Measurements from ENCODE around the gene DENND11. TPM values are rescaled to one million over a fixed set of nuclear protein-coding genes. Genes with fewer than 3 reads are reported as not detected.

Gene DENND11
- total RNA-seq, 3 donors from 2014 or later = 14.1 to 49.2 (median 32.1) TPM

DNA sequence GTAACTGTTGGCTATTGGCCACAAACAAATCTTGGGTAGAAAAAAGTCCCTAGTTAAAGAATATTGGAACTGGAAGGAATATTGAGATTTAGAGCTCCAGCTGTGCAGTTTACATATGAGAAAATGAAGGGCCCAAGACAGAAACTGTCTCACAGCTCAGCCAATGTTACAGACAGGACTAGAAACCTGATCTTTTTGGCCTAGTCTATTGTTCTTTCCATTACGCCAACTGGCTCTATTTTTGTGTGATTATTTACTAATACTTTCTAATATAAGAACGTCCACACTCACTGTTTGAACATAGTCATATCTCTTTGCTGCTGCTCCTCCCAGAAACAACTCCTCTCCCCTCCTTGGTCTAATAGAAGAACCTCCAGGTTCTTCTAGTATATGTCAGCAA lies 7.4 kb upstream of the DENND11 start:
- Histone ChIP-seq H3K36me3 (no peaks in the 10 kb centered on the region), H3K27me3 (no peaks in the 10 kb centered on the region), H3K4me1 (no peaks in the 10 kb centered on the region), H3K9me3 (no peaks in the 10 kb centered on the region), H3K27ac (no peak overlapping the region), H3K4me3 (no peak overlapping the region)
- TF ChIP-seq, protein P1, sequence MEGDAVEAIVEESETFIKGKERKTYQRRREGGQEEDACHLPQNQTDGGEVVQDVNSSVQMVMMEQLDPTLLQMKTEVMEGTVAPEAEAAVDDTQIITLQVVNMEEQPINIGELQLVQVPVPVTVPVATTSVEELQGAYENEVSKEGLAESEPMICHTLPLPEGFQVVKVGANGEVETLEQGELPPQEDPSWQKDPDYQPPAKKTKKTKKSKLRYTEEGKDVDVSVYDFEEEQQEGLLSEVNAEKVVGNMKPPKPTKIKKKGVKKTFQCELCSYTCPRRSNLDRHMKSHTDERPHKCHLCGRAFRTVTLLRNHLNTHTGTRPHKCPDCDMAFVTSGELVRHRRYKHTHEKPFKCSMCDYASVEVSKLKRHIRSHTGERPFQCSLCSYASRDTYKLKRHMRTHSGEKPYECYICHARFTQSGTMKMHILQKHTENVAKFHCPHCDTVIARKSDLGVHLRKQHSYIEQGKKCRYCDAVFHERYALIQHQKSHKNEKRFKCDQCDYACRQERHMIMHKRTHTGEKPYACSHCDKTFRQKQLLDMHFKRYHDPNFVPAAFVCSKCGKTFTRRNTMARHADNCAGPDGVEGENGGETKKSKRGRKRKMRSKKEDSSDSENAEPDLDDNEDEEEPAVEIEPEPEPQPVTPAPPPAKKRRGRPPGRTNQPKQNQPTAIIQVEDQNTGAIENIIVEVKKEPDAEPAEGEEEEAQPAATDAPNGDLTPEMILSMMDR (IDR thresholded peaks at IDR 0.05) = no peak
- TF ChIP-seq POLR2AphosphoS5 (IDR thresholded peaks at IDR 0.05) (no peak), POLR2A (IDR thresholded peaks at IDR 0.05) (no peak)
- intact Hi-C loops (cut with DNase I; ENCODE audit: low total_unique reads) = no loop called here
- DNase-seq (ENCODE audit: low spot score in 2 of 2) = no peak

DNA sequence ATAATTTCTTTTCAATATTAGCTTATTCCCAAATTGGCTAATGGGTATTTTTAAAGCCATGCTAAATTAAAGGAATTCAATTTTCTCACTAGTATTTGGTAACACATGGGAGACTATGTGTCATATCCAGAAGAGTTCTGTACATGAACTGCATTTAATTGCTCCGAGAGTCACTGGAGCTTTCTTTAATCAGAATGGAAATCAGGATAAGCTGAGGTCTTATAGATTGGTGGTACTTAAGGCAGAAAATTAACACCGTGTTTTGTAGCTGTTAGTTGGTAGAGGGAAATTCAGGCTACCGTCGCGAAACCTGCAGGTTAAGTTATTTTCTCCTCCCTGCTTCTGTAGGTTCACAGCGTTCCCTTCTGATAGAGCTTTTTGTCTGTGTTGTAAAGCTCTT lies 6.4 kb upstream of the DENND11 start, which contains the start of gene WEE2:
TSS of gene WEE2 (plus strand) at position 3 of the 400 bp plus-strand sequence. CDS start 406 bp downstream, outside the sequence.
- TF ChIP-seq POLR2AphosphoS5 (IDR thresholded peaks at IDR 0.05) = no peak
- TF ChIP-seq, protein P1 (IDR thresholded peaks at IDR 0.05) = no peak
- no peak for TF ChIP-seq POLR2A (IDR thresholded peaks at IDR 0.05)
- no peak within 1 kb of the TSS for H3K27ac ChIP-seq
- intact Hi-C loops (cut with DNase I; ENCODE audit: low total_unique reads) = no loop called here

DNA sequence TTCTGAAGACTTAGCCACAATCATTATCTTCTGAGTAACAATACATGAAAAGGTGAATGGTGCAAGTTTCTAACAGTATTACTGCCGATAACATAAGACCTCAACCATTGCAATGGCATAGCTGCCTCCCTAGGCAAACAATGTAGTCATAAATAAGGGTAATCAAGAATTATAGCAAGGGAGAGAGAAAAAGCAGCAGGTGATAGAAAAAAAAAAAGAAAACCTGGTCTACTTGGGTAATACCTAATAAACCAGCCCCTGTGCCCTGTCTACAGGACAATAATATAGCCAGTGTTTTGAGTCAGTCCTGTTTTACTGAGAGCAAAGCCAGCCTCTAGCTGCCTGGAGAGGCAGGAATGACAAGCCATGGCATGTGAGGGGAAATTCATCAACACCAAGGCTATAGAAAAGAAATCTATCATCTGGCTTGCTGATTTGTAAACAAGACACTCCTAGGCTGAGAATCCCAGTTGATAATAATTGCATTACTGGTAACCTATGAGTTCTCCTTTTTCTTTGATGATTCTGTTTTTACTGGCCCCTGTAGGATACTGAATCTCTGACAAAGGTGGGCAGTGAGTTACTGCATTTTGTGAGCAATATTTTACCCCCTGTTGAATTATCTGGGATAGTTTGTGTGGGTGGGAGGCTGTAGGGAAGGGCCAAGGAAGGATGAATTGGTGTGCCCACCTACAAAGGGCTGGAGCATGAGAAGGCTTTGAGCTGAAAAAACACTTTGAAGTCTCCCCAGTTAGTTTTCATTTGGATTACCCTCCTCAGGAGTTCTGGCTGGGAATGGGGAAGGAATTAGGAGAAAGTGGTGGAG lies 4.5 kb upstream of the DENND11 start:
- no peaks in the 10 kb centered on the region for H3K9me3 ChIP-seq
- H3K4me1 ChIP-seq = peaks cover 0 to 3% of the 10 kb centered on the region in 2 donors
- no peak for DNase-seq (ENCODE audit: low spot score in 2 of 2)
- no peak overlapping the region for H3K27ac ChIP-seq
- H3K4me3 ChIP-seq = no peak overlapping the region
- no peaks in the 10 kb centered on the region for H3K27me3 ChIP-seq
- TF ChIP-seq POLR2AphosphoS5 (IDR thresholded peaks at IDR 0.05) (no peak), POLR2A (IDR thresholded peaks at IDR 0.05) (no peak)
- TF ChIP-seq, protein P1 (IDR thresholded peaks at IDR 0.05) = no peak
- H3K36me3 ChIP-seq = no peaks in the 10 kb centered on the region
- intact Hi-C loops (cut with DNase I; ENCODE audit: low total_unique reads) = no loop called here

More for the DNA sequence above, 6.4 kb upstream of the DENND11 start, which contains the start of gene WEE2:
- no peaks in the 10 kb centered on the region for H3K36me3 ChIP-seq
- no peaks in the 10 kb centered on the region for H3K27me3 ChIP-seq
- H3K9me3 ChIP-seq = no peaks in the 10 kb centered on the region
- H3K4me1 ChIP-seq = no peaks in the 10 kb centered on the region
- H3K4me3 ChIP-seq = no peak within 1 kb of the TSS
- no peak for DNase-seq (ENCODE audit: low spot score in 2 of 2)

DNA sequence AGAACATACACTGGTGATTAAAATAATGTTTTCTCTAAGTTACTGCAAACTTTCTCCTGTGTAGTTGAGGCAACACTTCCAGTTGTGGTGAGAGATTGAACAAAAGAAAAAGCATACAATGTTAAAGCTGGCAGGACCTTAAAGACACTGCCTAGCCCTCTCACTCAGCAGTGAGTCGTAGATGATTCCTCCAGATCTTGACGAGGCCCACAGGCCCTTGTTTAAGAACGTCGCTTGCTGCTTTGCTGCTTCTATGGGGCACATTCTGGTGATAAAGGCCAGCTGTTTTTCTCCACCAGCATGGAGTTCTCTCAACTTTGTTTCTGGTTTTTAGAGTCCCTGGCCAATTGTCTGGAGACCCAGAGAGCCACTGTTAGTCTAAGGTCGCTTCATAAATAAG lies 2.8 kb upstream of the DENND11 start:
- H3K27me3 ChIP-seq = no peaks in the 10 kb centered on the region
- no peaks in the 10 kb centered on the region for H3K9me3 ChIP-seq
- intact Hi-C loops (cut with DNase I; ENCODE audit: low total_unique reads) = no loop called here
- peaks cover 0 to 3% of the 10 kb centered on the region in 2 donors for H3K4me1 ChIP-seq
- no peaks in the 10 kb centered on the region for H3K36me3 ChIP-seq
- H3K27ac ChIP-seq = no peak overlapping the region
- TF ChIP-seq POLR2AphosphoS5 (IDR thresholded peaks at IDR 0.05) (no peak), POLR2A (IDR thresholded peaks at IDR 0.05) (no peak)
- TF ChIP-seq, protein P1 (IDR thresholded peaks at IDR 0.05) = no peak
- DNase-seq (ENCODE audit: low spot score in 2 of 2) = no peak
- no peak overlapping the region for H3K4me3 ChIP-seq

DNA sequence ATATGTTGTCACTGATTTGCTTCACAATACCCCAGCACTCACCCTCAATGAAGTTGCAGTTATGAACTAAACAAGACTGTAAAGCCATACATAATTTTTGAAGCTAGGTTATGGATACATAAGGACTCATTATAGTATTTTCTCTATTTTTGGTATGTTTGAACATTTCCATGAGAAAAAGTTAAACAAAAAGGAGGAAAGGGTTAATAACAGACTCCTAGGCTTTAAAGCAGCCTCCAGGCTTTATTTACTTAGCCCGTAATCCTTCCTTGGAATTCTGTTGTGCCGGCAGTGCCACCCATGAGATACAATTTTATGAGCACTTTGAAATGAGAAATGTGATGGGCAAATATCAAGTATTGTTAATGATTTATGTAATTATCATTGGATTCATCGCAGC lies 2.1 kb upstream of the DENND11 start:
- DNase-seq (ENCODE audit: low spot score in 2 of 2) = no peak
- Histone ChIP-seq H3K36me3 (no peaks in the 10 kb centered on the region), H3K27me3 (no peaks in the 10 kb centered on the region), H3K4me3 (no peak overlapping the region), H3K27ac (no peak overlapping the region), H3K4me1 (peaks cover 0 to 3% of the 10 kb centered on the region in 2 donors), H3K9me3 (no peaks in the 10 kb centered on the region)
- intact Hi-C loops (cut with DNase I; ENCODE audit: low total_unique reads) = no loop called here
- TF ChIP-seq POLR2A (IDR thresholded peaks at IDR 0.05) = no peak
- TF ChIP-seq, protein P1 (IDR thresholded peaks at IDR 0.05) = no peak

Data from breast epithelium (tissue), 4 donors.